Measurements from ENCODE around the gene C21orf58. TPM values are rescaled to one million over a fixed set of nuclear protein-coding genes. Genes with fewer than 3 reads are reported as not detected.

C21orf58 gene
- total RNA-seq, 1 experiment from 2014 or later, result 28.2 TPM

GRCh38 chr21:46295996-46296752, 27.5 kb downstream of the C21orf58 start:
- no peak for TF ChIP-seq CTCF (IDR thresholded peaks at IDR 0.05; ENCODE audit: unreplicated experiment)
- Mint-ChIP-seq H3K9me3 (ENCODE audit: low read depth, unreplicated experiment) (no peaks in the 10 kb centered on the region), H3K27me3 (ENCODE audit: unreplicated experiment) (no peaks in the 10 kb centered on the region), H3K36me3 (ENCODE audit: insufficient read depth, unreplicated experiment) (peaks cover 32% of the 10 kb centered on the region), H3K4me1 (ENCODE audit: low read depth, unreplicated experiment) (no peaks in the 10 kb centered on the region), H3K27ac (ENCODE audit: unreplicated experiment) (no peak overlapping the region), H3K4me3 (ENCODE audit: low read depth, unreplicated experiment) (no peak overlapping the region)
- BruUV-seq (replicated peaks), result no TSS peak
- CTCF ChIA-PET, result no interaction called here
- intact Hi-C loops (cut with micrococcal nuclease; ENCODE audit: unreplicated experiment), result no loop called here
- DNase-seq, result no peak

DNA sequence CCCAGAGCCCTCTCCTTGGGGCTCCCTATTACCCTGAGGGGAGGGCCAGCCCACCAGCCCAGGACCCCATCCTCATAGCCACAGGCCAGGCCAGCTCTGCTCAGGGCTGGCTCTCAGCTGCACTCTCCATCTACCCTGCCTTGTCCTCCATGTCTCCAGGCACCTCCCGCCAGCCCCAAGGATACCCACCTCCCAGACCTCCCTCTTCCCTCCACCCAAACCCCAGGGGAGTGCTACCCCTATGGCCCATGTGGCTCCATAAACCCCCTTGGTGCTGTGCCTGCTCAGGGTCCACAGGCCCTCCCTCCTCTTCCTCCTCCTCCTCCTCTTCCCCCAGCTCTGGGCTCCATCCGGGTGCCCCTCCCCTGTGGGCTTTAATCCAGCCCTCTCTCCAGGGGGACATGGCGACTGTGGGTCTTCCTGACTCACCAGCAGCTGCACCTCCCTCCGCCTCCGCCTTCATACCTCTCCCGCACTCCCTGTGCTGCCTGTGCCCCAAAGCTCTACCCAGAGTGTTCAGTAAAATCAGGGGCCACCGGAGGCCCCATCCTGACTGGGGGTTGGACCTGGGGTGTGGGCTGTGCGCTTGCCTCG, 28.4 kb downstream of the C21orf58 start:
- no peak for TF ChIP-seq CTCF (IDR thresholded peaks at IDR 0.05; ENCODE audit: unreplicated experiment)
- no peaks in the 10 kb centered on the region for H3K27me3 Mint-ChIP-seq (ENCODE audit: unreplicated experiment)
- DNase-seq, result no peak
- no TSS peak for BruUV-seq (replicated peaks)
- H3K9me3 Mint-ChIP-seq (ENCODE audit: low read depth, unreplicated experiment), result no peaks in the 10 kb centered on the region
- intact Hi-C loops (cut with micrococcal nuclease; ENCODE audit: unreplicated experiment), result no loop called here
- peaks cover 28% of the 10 kb centered on the region for H3K36me3 Mint-ChIP-seq (ENCODE audit: insufficient read depth, unreplicated experiment)
- H3K4me3 Mint-ChIP-seq (ENCODE audit: low read depth, unreplicated experiment), result no peak overlapping the region
- CTCF ChIA-PET, result no interaction called here
- peak overlapping the region; percentile 17 for H3K27ac Mint-ChIP-seq (ENCODE audit: unreplicated experiment)
- no peaks in the 10 kb centered on the region for H3K4me1 Mint-ChIP-seq (ENCODE audit: low read depth, unreplicated experiment)

DNA sequence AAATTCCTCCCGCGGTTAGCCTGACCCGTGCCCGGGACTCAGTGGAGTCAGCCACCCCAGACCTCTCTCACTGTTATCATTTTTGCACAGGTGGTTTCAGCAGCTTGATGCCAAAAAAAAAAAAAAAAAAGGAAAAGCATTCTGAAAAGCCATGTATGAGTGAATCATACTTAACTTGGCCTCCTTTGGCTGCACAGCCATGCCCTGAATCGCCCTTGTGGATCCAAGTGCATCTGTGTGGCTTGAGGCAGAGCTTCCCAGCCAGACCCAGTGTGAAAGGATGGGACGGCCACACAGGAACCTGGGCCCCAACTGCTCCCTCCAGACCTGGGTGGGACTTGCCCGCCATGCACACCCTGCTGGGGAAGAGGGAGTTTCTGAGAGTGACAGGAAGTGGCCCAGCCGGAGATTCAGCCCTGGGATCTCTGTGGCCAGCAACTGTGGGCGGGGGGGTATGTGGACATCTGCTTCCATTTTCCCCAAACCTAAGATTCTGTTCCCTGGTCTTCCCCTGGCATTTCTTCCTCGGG, 29.0 kb downstream of the C21orf58 start:
- no peaks in the 10 kb centered on the region for H3K4me1 Mint-ChIP-seq (ENCODE audit: low read depth, unreplicated experiment)
- peak; percentile 22 for DNase-seq
- no peak overlapping the region for H3K4me3 Mint-ChIP-seq (ENCODE audit: low read depth, unreplicated experiment)
- peak overlapping the region; percentile 17 for H3K27ac Mint-ChIP-seq (ENCODE audit: unreplicated experiment)
- intact Hi-C loops (cut with micrococcal nuclease; ENCODE audit: unreplicated experiment), result no loop called here
- peaks cover 23% of the 10 kb centered on the region for H3K36me3 Mint-ChIP-seq (ENCODE audit: insufficient read depth, unreplicated experiment)
- BruUV-seq (replicated peaks), result no TSS peak
- no peak for TF ChIP-seq CTCF (IDR thresholded peaks at IDR 0.05; ENCODE audit: unreplicated experiment)
- CTCF ChIA-PET, result no interaction called here
- H3K27me3 Mint-ChIP-seq (ENCODE audit: unreplicated experiment), result no peaks in the 10 kb centered on the region
- H3K9me3 Mint-ChIP-seq (ENCODE audit: low read depth, unreplicated experiment), result no peaks in the 10 kb centered on the region

DNA sequence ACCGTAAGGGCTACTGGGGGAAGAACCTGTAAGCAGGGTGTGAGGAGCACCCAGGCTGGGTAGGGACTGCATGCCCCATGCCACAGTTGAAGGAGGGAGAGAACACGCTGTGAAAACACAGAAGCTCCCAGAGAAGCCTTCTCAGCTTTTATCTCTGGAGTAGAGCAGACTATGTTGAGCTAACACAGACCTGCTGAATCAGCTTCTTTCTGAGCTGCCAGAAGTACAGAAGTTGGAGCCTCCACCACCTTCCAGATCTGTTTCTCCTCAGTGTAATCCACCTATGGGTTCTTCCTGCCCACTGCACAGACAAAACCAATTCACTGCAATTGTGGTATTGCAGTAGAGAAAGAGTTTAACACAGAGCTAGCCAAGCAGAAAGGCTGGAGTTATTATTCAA, 32.1 kb downstream of the C21orf58 start:
- no TSS peak for BruUV-seq (replicated peaks)
- TF ChIP-seq CTCF (IDR thresholded peaks at IDR 0.05; ENCODE audit: unreplicated experiment), result no peak
- Mint-ChIP-seq H3K27me3 (ENCODE audit: unreplicated experiment) (no peaks in the 10 kb centered on the region), H3K36me3 (ENCODE audit: insufficient read depth, unreplicated experiment) (peaks cover 14% of the 10 kb centered on the region), H3K27ac (ENCODE audit: unreplicated experiment) (no peak overlapping the region), H3K4me1 (ENCODE audit: low read depth, unreplicated experiment) (no peaks in the 10 kb centered on the region), H3K4me3 (ENCODE audit: low read depth, unreplicated experiment) (no peak overlapping the region), H3K9me3 (ENCODE audit: low read depth, unreplicated experiment) (no peaks in the 10 kb centered on the region)
- intact Hi-C loops (cut with micrococcal nuclease; ENCODE audit: unreplicated experiment), result no loop called here
- CTCF ChIA-PET, result no interaction called here
- DNase-seq, result no peak

Measured in Calu3 (cell line).